GM19351 (cell line): Measurements from ENCODE around the gene PPL.

Experiments used
- ATAC-seq: cut with Tn5 transposase; IDR thresholded peaks from one replicate; pipeline ENCODE4 v1.9.1; 2021; ENCODE audit warnings: mild to moderate bottlenecking, moderate library complexity; ENCODE audit not compliant: unreplicated experiment

PPL gene

GRCh38 chr16:4868535-4868934 is 68.4 kb downstream of the PPL start:
- ATAC-seq, result no peak

GRCh38 chr16:4868026-4868425 is 68.9 kb downstream of the PPL start:
- ATAC-seq, result no peak

GRCh38 chr16:4866586-4866985 is 70.4 kb downstream of the PPL start:
- no peak for ATAC-seq

- no peak for ATAC-seq
These were observed 71.6 kb downstream of the PPL start for GRCh38 chr16:4865231-4865860.

GRCh38 chr16:4864728-4865127 is 72.2 kb downstream of the PPL start:
- ATAC-seq, result no peak

- no peak for ATAC-seq
These were observed 74.3 kb downstream of the PPL start for GRCh38 chr16:4862639-4863038.

GRCh38 chr16:4860727-4861342 is 76.1 kb downstream of the PPL start:
- no peak for ATAC-seq

- ATAC-seq, result no peak
These were observed 77.1 kb downstream of the PPL start for GRCh38 chr16:4859900-4860255.

GRCh38 chr16:4859190-4859899 is 77.6 kb downstream of the PPL start:
- no peak for ATAC-seq

- ATAC-seq, result no peak
These were observed 81.1 kb downstream of the PPL start for GRCh38 chr16:4855804-4856203.

GRCh38 chr16:4855371-4855770 is 81.6 kb downstream of the PPL start:
- no peak for ATAC-seq

- ATAC-seq, result no peak
These were observed 84.6 kb downstream of the PPL start for GRCh38 chr16:4852221-4852872.

- ATAC-seq, result no peak
These were observed 86.7 kb downstream of the PPL start for GRCh38 chr16:4850211-4850610.

GRCh38 chr16:4847774-4848587 is 89.0 kb downstream of the PPL start:
- ATAC-seq, result peak; percentile 24

GRCh38 chr16:4846901-4847773 is 89.8 kb downstream of the PPL start, which contains the start of the genes GLYR1 and UBN1:
Gene GLYR1, minus strand, starts transcription at chr16:4847288. Its CDS starts 23 bp downstream, at chr16:4847265.
Gene UBN1, plus strand, starts transcription at chr16:4847481. Its CDS starts 5,437 bp downstream, at chr16:4852918.
- ATAC-seq, result peak; percentile 83

GRCh38 chr16:4846503-4846900 is 90.4 kb downstream of the PPL start:
- peak; percentile 31 for ATAC-seq

GRCh38 chr16:4840984-4841383 is 96.0 kb downstream of the PPL start:
- ATAC-seq, result no peak

GRCh38 chr16:4839942-4840341 is 97.0 kb downstream of the PPL start:
- ATAC-seq, result no peak

- no peak for ATAC-seq
These were observed 99.0 kb downstream of the PPL start for GRCh38 chr16:4837733-4838501.
